ENCODE results near the gene ZGPAT.
"Not testable (repeated sequence)": the region's sequence is repeated elsewhere in the genome, so short reads cannot be mapped to it uniquely, and the experiment has no call there.

The ZGPAT gene

GRCh38 chr20:63707558-63708300 is at the start of gene ZGPAT, which contains the start of gene ARFRP1:
ZGPAT (plus strand) TSS chr20:63708039; CDS start chr20:63708581, 542 bp downstream.
ARFRP1 (minus strand) TSS chr20:63707976; CDS start chr20:63707091, 885 bp downstream.
- peak; percentile 85 for DNase-seq (ENCODE audit: low read depth)

GRCh38 chr20:63658749-63659187 is 49.1 kb upstream of the ZGPAT start:
- no peak for DNase-seq (ENCODE audit: low read depth)

GRCh38 chr20:63659370-63659769 is 48.5 kb upstream of the ZGPAT start:
- DNase-seq (ENCODE audit: low read depth), result no peak

GRCh38 chr20:63660174-63660573 is 47.7 kb upstream of the ZGPAT start:
- DNase-seq (ENCODE audit: low read depth), result not testable (repeated sequence)

GRCh38 chr20:63660622-63661021 is 47.2 kb upstream of the ZGPAT start:
- DNase-seq (ENCODE audit: low read depth), result no peak

GRCh38 chr20:63661108-63661507 is 46.7 kb upstream of the ZGPAT start:
- no peak for DNase-seq (ENCODE audit: low read depth)

GRCh38 chr20:63661959-63662812 is 45.7 kb upstream of the ZGPAT start:
- DNase-seq (ENCODE audit: low read depth), result no peak

GRCh38 chr20:63662813-63663189 is 45.0 kb upstream of the ZGPAT start:
- no peak for DNase-seq (ENCODE audit: low read depth)

- DNase-seq (ENCODE audit: low read depth), result no peak
Measured at GRCh38 chr20:63663332-63664066, 44.3 kb upstream of the ZGPAT start.

GRCh38 chr20:63664143-63664851 is 43.5 kb upstream of the ZGPAT start:
- no peak for DNase-seq (ENCODE audit: low read depth)

GRCh38 chr20:63664861-63665594 is 42.8 kb upstream of the ZGPAT start:
- no peak for DNase-seq (ENCODE audit: low read depth)

GRCh38 chr20:63665708-63666107 is 42.1 kb upstream of the ZGPAT start:
- no peak for DNase-seq (ENCODE audit: low read depth)

GRCh38 chr20:63667858-63668257 is 40.0 kb upstream of the ZGPAT start:
- no peak for DNase-seq (ENCODE audit: low read depth)

- DNase-seq (ENCODE audit: low read depth), result no peak
Measured at GRCh38 chr20:63668351-63668750, 39.5 kb upstream of the ZGPAT start.

- DNase-seq (ENCODE audit: low read depth), result not testable (repeated sequence)
Measured at GRCh38 chr20:63671695-63672094, 36.1 kb upstream of the ZGPAT start.

GRCh38 chr20:63672666-63673065 is 35.2 kb upstream of the ZGPAT start:
- DNase-seq (ENCODE audit: low read depth), result no peak

GRCh38 chr20:63673951-63674350 is 33.9 kb upstream of the ZGPAT start:
- DNase-seq (ENCODE audit: low read depth), result no peak

GRCh38 chr20:63675681-63676368 is 32.0 kb upstream of the ZGPAT start:
- no peak for DNase-seq (ENCODE audit: low read depth)

GRCh38 chr20:63678071-63678470 is 29.8 kb upstream of the ZGPAT start:
- DNase-seq (ENCODE audit: low read depth), result no peak

All from activated T-cell treated with anti-CD3 and anti-CD28 coated beads for 24 hours (primary cell).